Breast epithelium (tissue), 3 donors: Measurements from ENCODE around the gene ZNF480.

Source experiments
- POLR2AphosphoS5 ChIP-seq, 3 donors: sonication (generic); formaldehyde crosslinking; IDR thresholded peaks; one replicate each; pipeline ENCODE4 v1.6.1; 2017; ENCODE audit warnings: antibody characterized with exemption in 3 of 3
- TF ChIP-seq, protein P1 (sequence below), 3 donors: fragments of 450-650 bp; IDR thresholded peaks; one replicate each; pipeline ENCODE4 v1.5.1; 2016 to 2017; ENCODE audit warnings: antibody characterized with exemption in 3 of 3, mild to moderate bottlenecking in 3 of 3, moderate library complexity in 3 of 3

- TF ChIP-seq, protein P1, sequence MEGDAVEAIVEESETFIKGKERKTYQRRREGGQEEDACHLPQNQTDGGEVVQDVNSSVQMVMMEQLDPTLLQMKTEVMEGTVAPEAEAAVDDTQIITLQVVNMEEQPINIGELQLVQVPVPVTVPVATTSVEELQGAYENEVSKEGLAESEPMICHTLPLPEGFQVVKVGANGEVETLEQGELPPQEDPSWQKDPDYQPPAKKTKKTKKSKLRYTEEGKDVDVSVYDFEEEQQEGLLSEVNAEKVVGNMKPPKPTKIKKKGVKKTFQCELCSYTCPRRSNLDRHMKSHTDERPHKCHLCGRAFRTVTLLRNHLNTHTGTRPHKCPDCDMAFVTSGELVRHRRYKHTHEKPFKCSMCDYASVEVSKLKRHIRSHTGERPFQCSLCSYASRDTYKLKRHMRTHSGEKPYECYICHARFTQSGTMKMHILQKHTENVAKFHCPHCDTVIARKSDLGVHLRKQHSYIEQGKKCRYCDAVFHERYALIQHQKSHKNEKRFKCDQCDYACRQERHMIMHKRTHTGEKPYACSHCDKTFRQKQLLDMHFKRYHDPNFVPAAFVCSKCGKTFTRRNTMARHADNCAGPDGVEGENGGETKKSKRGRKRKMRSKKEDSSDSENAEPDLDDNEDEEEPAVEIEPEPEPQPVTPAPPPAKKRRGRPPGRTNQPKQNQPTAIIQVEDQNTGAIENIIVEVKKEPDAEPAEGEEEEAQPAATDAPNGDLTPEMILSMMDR (IDR thresholded peaks at IDR 0.05), result no peak
- no peak for TF ChIP-seq POLR2AphosphoS5 (IDR thresholded peaks at IDR 0.05)
Measured at GRCh38 chr19:52307275-52307674, 10.3 kb downstream of the ZNF480 start.
